DMS114 treated with DMSO at 0.1 percent for 48 hours (cell line): ENCODE results near the gene MS4A3.
"Not testable (repeated sequence)": the region's sequence is repeated elsewhere in the genome, so short reads cannot be mapped to it uniquely, and the experiment has no call there.

ENCODE experiments used
- DNase-seq: peaks from one replicate; lab custom pipeline; 2025; ENCODE audit not compliant: unreplicated experiment; lab: John Stamatoyannopoulos, UW

Gene MS4A3

GRCh38 chr11:60088364-60088763 is 31.9 kb downstream of the MS4A3 start, which contains the start of gene MS4A2:
MS4A2 (plus strand) TSS chr11:60088664; CDS start chr11:60088766, 102 bp downstream.
- DNase-seq = no peak

GRCh38 chr11:60095477-60096120 is 39.1 kb downstream of the MS4A3 start:
- no peak for DNase-seq

GRCh38 chr11:60097189-60097588 is 40.7 kb downstream of the MS4A3 start:
- DNase-seq = no peak

GRCh38 chr11:60098508-60098907 is 42.0 kb downstream of the MS4A3 start:
- no peak for DNase-seq

GRCh38 chr11:60100516-60100915 is 44.1 kb downstream of the MS4A3 start:
- DNase-seq = no peak

GRCh38 chr11:60101368-60101767 is 44.9 kb downstream of the MS4A3 start:
- DNase-seq = not testable (repeated sequence)

- not testable (repeated sequence) for DNase-seq
Observed at GRCh38 chr11:60104471-60105115, 48.1 kb downstream of the MS4A3 start.

GRCh38 chr11:60108631-60109030 is 52.2 kb downstream of the MS4A3 start:
- DNase-seq = not testable (repeated sequence)

GRCh38 chr11:60111793-60112192 is 55.3 kb downstream of the MS4A3 start:
- DNase-seq = no peak

GRCh38 chr11:60116996-60117790 is 60.7 kb downstream of the MS4A3 start:
- DNase-seq = no peak

GRCh38 chr11:60118338-60118737 is 61.9 kb downstream of the MS4A3 start:
- no peak for DNase-seq

GRCh38 chr11:60119710-60120109 is 63.2 kb downstream of the MS4A3 start:
- no peak for DNase-seq
